Measurements from ENCODE around the gene MRPL20.
"Not testable (repeated sequence)": the region's sequence is repeated elsewhere in the genome, so short reads cannot be mapped to it uniquely, and the experiment has no call there.

The MRPL20 gene

DNA sequence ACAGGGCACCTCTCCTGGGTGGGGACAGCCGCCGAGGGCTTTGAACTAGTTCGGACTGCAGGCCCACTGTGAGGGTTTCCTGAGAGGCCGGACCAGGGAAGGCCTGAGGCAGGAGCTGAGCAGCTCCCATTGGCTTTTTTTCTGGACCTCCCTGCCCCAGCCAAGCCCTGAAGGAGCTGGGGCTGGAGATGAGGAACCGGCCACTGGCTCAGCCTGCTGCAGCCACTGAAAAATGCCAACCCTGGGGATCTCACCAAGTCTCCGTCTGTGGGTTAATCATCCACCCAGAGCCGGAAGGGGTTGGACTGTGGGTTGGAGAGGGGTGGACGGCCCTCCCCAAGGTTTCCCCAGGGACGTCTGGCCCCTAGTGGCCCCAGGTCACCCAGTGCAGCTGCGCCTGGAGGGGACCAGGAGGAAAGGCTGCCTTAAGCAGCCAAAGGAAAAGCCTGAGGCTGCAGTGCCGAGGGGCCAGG lies 30.8 kb upstream of the MRPL20 start:
- no peak for DNase-seq

DNA sequence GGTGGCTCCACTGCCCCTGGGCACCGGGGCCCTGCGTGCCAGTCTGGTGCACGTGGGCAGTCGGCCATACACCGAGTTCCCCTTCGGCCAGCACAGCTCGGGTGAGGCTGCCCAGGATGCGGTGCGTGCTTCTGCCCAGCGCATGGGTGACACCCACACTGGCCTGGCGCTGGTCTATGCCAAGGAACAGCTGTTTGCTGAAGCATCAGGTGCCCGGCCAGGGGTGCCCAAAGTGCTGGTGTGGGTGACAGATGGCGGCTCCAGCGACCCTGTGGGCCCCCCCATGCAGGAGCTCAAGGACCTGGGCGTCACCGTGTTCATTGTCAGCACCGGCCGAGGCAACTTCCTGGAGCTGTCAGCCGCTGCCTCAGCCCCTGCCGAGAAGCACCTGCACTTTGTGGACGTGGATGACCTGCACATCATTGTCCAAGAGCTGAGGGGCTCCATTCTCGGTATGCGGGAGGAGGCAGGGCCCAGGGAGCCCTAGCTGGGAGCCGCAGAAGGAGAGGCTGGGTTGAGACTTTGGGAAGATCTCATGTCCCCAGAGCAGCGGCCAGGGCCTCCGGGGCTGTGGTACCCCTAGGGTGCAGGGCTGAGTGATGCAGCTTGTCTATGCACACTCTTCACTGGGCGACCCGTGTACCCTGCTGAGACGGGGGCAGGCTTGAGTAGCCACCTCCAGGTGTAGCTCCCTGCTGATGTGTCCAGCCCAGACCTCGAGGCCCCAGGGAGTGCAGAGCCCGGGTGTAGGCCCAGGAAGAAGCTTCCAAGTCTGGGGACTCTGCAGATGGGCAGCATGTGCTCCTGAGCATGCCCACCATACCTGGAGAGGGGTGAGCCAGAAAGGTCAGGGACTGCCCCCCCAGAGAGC lies 30.2 kb upstream of the MRPL20 start:
- DNase-seq: no peak

DNA sequence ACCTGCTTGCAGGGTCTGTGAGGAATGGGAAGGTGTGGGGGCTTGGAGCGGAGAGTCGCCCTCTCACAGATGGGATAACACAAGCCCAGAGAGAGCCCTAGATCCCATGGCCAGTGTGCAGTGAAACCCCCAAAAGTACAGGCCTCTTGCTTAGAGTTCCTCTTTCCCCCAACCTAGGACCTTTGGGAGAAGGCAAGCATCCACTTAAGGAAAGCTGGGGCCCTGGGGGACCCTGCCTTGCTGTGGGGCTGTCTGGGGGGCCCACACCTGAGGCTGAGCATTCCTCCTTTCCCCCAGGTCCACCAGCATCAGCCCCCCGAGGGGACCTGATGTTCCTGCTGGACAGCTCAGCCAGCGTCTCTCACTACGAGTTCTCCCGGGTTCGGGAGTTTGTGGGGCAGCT lies 29.5 kb upstream of the MRPL20 start:
- no peak for DNase-seq

DNA sequence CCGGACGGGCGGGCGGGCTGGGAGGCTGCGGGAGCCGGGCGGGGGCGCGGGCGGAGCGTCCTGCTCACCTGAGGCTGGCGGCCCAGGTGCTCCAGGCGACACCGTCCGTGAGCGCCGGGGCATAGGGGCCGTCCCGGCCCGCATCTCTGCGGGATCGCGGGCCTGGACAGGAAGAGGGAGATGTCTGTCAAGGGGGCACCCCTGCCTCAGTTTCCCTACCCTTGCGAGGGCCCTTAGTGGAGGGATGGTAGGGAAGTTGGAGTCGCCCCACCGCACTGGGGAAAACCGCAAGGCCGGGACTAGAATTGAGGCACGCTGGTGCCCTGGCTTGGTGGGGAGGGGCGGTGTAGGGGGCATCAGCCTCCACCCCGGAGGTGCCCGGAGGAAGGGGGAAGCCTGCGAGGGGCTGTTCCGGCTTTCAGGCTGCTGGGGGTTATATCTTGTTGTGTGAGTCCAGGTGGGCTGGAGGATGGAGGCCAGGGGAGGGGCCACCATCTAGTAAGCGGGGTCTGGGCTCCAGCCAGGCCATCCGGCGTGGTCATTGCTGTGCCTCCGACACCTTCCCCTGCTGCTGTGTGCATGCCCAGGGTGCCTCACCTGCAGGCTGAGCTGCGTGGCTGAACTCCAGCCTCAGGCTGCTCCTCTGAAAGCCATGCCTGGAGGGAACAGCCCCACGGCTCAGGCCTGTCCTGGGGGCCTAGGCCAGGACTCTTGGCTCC lies 29.0 kb upstream of the MRPL20 start:
- no peak for DNase-seq

DNA sequence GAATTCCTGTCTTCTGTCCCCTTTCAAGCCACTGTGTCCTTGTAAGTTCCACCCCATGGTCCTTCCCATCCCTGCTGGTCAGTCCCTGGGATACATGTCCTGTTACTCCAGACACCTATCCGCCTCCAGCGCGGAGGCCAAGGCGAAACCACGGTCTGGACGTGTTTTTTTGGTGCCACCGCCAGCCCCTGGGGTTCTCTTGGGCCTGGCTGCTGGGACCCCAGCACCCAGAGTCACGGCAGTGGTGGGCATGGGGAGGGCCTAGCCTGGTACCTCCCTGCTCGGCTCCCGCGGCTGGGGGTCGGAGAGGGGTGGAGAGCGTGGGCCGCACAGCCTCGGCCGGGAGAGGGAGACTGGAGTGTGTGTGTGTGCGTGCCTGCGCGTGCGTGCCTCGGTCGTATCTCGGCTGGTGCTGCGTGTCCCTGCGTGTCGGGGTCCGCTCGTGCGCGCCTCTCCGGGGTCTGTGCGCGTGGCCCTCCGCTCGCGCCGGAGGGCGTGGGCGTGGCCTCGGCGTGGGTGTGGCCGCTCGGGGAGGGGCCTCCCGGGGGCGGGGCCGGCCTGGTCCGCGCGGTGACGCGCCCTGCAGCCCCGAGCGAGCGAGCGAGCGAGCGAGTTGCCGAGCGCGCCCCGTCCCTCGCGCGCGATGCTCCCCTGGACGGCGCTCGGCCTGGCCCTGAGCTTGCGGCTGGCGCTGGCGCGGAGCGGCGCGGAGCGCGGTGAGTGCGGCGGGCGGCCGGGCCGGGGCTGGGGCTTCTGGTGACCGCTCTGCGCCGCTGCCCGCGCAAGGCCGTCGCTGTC lies 28.2 kb upstream of the MRPL20 start, which contains the start of gene VWA1:
VWA1 (plus strand) TSS at position 585 of the 798 bp plus-strand sequence; CDS start at position 644, 59 bp downstream.
- peak in 44 of 58 donors; percentile 15 to 79 (median 64) for DNase-seq

DNA sequence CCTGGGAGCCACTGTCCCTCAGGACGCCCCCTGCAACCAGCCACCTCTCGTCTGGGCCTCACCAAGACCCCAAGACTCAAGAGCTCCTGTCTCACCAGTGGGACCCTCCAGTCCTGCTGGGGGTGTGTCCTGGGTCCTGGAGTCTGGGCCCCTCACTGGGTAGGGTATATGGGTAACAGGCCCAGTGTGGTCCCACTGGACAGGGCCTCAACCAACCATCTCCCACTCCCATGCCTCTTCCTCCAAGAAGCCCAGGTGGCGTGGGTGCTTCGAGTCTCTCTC lies 27.7 kb upstream of the MRPL20 start:
- no peak for DNase-seq

DNA sequence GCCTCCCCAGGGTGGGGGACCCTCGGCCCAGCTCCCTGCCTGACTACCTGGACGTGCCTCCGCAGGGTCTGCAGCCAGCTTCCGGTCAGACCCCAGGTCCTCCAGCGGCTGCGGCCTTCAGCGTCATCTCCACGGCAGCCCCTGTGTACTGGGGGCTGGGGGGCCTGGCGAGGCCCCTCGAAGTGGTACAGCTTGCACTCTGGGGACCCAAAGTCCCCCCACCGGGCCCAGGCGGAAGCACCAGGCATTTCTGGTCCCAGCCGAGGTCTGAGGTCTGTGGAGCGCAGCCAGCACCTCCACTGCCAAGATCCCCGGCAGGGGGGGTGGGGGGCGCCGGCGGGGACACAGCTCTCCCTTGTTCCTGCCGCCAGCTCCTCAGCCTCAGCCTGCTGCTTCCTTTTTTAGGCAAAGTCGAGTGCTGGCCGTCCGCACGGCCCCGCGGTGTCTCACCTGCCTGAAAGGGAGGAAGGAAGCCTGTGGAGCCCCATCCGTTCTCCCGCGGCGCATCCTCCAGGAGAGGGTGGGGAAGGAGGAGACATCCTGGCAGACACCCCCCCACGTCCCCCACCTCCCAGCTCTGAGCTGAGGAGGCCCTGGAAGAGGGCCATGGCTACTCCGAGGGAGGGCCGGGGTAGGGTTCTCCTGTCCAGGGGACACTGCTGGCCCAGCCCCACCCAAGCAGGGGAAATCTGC lies 27.2 kb upstream of the MRPL20 start:
- DNase-seq: peak in 52 of 58 donors; percentile 32 to 84 (median 72)

DNA sequence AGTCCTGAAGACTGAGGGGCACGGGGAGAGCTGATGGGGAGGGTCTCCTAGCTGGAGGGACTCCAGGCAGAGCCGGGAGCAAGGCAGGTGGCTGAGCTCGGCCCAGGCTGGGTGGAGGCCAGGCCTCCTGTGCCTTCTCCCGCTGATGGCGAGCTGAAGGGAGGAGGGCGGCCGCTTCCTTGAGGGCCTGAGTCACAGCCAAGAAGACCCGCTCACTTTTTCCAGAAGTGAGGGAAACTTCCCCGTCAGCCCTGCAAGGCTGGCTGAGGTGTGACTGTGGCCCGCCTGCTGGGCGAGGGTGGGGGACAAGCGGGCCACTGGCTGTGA lies 26.7 kb upstream of the MRPL20 start:
- peak in 2 of 58 donors; percentile 60 to 63 for DNase-seq

DNA sequence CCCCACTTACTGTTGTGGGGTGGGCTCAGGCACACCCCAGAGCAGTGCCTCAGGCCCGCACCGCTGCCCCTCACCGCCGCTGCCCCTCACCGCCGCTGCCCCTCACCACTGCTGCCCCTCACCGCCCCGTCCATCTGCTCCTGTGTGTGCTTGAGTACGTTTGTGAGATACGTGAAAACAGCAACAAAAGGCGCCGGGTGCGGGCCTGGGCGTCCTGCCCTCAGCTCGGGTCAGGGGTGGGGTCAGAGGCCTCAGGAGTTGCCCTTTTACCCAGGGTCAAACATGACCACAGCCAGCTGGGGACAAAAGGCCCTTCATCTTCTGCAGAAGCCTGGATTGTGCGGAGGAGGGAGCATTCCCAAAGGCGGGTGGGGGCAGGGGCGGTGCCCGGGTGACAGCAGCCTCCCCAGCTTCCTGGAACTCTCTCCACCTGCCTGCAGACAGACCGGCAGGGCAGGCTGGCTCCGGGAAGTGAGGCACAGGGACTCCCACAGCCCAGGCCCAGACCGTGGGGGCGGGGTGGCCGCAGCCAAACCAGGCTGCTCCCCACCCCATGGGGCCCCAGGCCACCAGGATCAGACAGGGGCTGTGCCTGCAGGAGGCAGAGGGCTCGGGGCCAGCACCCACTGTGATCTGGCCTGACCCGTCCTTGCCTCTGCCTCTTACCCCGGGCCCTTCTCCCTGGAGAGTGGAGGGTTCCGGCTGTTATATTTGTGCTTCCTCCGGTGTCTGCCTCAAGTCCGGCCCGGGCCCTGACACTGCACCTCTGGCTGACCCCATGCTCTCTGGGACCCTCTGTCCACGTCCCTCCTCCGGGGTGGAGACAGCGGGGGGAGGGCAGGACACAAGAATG lies 26.1 kb upstream of the MRPL20 start:
- DNase-seq: peak in 46 of 58 donors; percentile 24 to 90 (median 68)

DNA sequence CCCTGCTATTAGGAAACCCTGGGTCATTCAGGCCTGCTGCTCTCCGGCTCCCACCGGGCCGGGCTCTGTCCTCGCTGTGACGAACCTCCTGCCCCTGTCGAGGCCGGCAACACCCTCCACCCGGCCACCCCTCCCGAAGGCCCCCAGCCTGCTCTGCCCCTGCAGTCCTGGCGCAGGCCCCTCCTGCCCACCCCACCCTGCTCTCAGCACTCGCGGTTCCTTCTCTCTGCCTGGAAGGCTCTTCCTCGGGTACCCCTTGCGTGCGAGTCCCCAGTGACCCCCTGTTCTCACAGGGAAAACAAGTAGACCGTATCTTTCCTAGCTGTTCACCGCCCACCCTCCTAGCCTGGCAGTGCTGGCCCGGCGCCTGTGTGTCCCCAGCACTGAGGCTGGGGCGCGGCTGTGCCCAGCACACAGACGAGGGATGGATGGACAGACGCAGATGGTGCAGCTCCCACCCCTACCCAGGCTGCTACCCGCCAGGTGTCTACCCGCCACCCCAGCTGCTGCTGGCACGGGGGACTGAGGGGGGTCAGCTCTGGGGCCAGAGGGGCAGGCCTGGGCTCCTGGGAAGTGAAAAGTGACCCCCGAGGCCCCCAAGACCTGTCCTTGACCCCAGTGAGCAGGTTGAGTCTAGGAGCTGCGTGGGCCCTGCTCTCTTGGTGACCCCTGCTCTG lies 25.3 kb upstream of the MRPL20 start:
- peak in 5 of 58 donors; percentile 19 to 56 (median 34) for DNase-seq

DNA sequence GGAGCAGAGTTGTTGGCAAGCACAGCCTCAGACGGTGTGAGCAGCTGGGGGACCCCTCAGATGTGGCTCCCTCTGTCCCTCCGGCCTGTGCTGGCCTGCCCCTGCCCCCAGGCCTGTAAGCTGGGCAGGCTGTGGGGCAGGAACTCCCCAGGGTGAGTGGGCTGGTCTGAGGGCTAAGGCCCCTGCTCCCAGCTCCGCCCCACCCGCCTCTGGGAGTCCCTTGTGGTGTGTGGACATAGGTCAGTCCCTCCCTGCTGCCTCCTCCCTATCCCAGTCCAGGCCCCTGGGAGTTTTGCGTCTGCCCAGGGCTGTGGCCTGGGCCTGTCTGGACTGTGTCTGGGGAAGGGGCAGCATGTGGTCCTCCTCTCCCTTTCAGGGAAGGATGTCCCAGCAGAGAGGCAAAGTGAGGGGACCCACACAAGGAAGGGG lies 24.8 kb upstream of the MRPL20 start:
- peak in 4 of 58 donors; percentile 38 to 58 (median 50) for DNase-seq

DNA sequence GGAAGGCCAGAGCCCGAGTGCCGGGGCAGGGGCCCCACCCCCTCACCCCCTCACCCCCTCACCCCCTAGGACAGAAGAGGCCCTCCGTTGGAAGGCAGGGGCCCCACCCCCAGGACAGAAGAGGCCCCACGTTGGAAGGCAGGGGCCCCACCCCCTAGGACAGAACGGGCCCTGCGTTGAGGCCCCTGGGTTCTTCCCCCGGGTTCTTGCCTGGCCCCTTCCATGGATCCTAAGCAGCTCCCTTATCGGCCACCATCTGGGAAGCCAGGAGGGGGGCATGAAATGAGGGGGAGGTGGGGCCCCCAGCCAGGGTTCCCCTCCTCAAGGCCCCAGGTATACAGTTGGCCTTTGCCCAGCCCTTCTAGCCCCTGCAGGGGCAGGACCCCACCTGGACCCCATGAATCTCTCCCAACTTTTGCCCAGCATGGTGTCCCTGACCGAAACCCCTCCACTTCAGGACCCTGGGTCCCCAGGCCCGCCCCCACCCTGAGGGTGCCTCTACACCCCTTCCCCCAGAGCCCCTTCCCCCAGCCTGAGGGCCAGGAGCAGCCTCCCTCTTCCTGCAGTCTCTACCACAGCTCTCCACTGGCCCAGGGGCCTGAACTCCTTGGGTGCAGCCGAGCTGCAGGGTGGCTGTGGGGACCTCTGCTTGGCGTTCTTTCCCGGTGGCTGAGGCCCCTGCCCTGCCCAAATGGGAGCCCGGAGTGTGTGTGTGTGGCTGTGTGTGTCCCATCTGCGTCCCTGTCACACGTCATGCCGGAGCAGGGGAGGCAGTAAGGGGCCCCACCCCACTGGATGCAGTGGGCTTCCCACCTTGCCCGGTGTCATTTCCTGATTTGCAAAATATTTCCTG lies 24.1 kb upstream of the MRPL20 start:
- DNase-seq: peak in 1 of 58 donors; percentile 62

DNA sequence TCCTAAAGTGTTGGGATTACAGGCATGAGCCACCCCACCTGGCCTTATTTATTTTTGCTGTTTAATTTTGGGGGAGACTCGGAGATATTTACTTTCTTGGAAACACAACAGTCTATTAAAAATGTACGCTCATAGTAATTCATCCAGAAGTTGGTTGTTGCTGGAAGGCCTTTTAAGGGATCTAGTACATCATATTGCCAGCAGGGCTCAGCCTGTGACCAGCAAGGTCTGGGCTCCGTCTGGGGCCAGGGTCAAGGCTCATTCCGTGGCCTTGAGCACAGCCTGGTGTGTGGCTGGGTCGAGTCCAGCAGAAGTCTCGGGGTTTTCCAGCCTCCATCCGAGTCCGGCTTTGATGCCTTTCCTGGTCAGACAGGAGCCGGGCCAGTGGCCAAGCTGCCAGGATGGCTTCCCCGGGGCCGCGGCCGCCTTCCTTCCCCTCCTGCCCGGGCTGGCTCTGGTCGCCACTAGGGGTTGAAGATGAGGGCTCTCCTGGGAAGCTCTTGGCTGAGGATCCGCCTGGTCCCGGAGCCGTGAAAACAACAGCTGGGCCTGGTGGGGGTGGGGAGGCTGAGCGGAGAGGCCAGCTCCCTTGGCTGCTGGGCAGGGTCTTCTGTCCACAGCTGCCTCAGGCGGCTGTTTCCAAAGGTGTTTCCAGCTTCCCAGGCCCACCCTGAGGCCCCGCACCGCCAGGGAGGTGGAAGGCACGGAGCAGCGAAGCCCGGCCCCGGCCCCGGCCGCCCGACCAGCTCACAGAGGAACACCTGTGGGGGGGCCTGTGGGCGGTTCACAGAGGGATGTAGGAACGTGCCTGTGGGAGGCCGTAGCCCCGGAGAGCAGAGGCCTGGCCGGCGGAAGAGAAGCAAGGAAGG lies 23.3 kb upstream of the MRPL20 start:
- DNase-seq: peak in 48 of 58 donors; percentile 25 to 84 (median 62)

DNA sequence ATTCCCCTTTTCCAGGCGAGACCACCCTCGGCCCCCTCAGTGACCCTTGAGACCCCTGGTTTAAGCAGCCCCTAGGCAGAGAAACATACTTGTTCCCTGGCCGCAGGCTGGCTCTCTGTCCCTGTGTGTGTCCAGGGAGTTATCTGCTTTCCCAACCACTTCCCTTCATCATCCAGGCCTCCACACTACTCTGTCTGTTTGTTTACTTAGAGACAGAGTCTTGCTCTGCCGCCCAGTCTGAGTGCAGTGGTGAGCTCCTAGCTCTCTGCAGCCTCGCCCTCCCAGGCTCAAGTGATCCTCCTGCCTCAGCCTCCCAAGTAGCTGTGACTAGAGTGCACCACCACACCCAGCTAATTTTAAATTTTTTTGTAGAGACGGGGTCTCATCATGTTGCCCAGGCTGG lies 22.6 kb upstream of the MRPL20 start:
- no peak for DNase-seq

DNA sequence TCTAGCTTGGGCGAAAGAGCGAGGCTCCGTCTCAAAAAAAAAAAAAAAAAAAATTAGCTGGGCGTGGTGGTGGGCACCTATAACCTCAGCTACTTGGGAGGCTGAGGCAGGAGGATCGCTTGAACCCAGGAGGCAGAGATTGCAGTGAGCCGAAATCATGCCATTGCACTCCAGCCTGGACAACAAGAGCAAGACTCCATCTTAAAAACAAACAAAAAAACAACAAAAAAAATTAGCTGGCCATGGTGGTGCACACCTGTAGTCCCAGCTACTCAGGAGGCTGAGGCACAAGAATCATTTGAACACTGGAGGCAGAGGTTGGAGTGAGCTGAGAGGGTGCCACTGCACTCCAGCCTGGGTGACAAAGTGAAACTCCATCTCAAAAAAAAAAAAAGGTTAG lies 21.9 kb upstream of the MRPL20 start:
- not testable (repeated sequence) for DNase-seq

DNA sequence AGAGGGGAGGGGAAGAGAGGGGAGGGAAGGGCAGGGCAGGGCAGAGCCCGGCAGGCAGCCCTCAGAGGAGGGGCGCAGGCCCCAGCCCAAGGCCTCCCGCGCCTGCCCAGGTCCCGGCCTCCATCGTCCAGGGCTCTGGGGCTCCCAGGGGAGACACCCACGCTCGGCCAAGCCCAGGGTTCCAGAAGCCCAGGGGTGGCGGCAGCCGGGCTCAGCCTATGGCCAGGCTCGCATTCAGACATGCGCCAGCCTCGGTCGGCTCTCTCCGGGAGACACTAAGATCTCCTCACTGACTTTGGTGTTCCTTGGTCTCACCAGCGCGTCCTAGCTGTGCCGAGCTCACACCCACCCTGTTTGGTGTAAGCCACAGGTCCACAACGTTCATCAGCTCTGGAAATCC lies 21.1 kb upstream of the MRPL20 start:
- peak in 2 of 58 donors; percentile 57 to 59 for DNase-seq

DNA sequence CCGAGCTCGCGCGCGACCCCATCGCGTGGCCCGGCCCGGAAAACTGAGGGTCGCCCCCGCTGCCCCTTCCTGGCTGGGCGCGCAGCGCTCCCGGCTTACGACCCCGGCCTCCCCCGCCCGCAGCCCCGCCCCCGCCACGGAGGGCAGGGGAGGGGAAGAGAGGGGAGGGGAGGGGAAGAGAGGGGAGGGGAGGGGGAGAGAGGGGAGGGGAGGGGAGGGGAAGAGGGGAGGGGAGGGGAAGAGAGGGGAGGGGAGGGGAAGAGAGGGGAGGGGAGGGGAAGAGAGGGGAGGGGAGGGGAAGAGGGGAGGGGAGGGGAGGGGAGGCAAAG lies 20.7 kb upstream of the MRPL20 start:
- DNase-seq: peak in 3 of 58 donors; percentile 22 to 57 (median 52)
